Mesenchymal stem cell (in vitro differentiated cells and primary cell): ENCODE results near the gene SAMD11.

Experiments
- DNase-seq: peaks from one replicate; pipeline ENCODE4 v3.0.0-alpha.2; 2013
- H2AFZ ChIP-seq: one replicate; pipeline ENCODE4 v1.6.1; 2013; ENCODE audit warnings: low read depth, mild to moderate bottlenecking, control low read depth, inconsistent platforms, low read length, moderate library complexity
- H2AK5ac ChIP-seq: 2 replicates; pipeline ENCODE4 v1.6.1; 2013; ENCODE audit warnings: low read length, moderate library complexity, mild to moderate bottlenecking, inconsistent platforms; ENCODE audit not compliant: severe bottlenecking
- H2BK120ac ChIP-seq: one replicate; pipeline ENCODE4 v1.6.1; 2013; ENCODE audit warnings: low read depth, mild to moderate bottlenecking, inconsistent platforms, low read length, moderate library complexity
- H2BK12ac ChIP-seq, 2 experiments: one replicate each; pipeline ENCODE4 v1.6.1; 2013; ENCODE audit warnings: inconsistent platforms in 2 of 2, low read length in 2 of 2, mild to moderate bottlenecking in 2 of 2, moderate library complexity in 2 of 2, control low read depth in 1 of 2
- H2BK15ac ChIP-seq: one replicate; pipeline ENCODE4 v1.6.1; 2013; ENCODE audit warnings: mild to moderate bottlenecking, low read depth, inconsistent platforms; ENCODE audit not compliant: poor library complexity, severe bottlenecking
- H2BK5ac ChIP-seq: 2 replicates; pipeline ENCODE4 v1.6.1; 2013; ENCODE audit warnings: low read depth, mild to moderate bottlenecking, low read length, control low read depth, inconsistent platforms; ENCODE audit not compliant: poor library complexity, severe bottlenecking
- H3K14ac ChIP-seq, 2 experiments: one replicate each; pipeline ENCODE4 v1.6.1; 2013; ENCODE audit warnings: inconsistent platforms in 2 of 2, low read length in 2 of 2, control low read depth in 1 of 2, mild to moderate bottlenecking in 1 of 2, moderate library complexity in 1 of 2
- H3K18ac ChIP-seq, 2 experiments: one replicate each; pipeline ENCODE4 v1.6.1; 2013; ENCODE audit warnings: inconsistent platforms in 2 of 2, low read length in 2 of 2, control low read depth in 1 of 2, low read depth in 1 of 2, mild to moderate bottlenecking in 1 of 2
- H3K23ac ChIP-seq, 2 experiments: one replicate each; pipeline ENCODE4 v1.6.1; 2013; ENCODE audit warnings: inconsistent platforms in 2 of 2, low read length in 2 of 2, mild to moderate bottlenecking in 2 of 2, moderate library complexity in 2 of 2, control low read depth in 1 of 2
- H3K27ac ChIP-seq: 2 replicates; pipeline ENCODE4 v1.5.1; 2013; ENCODE audit warnings: mild to moderate bottlenecking, moderate library complexity, low read length, control low read depth, inconsistent platforms; ENCODE audit not compliant: poor library complexity, severe bottlenecking
- H3K27me3 ChIP-seq, 2 experiments: 2 replicates each; pipeline versions ENCODE4 v1.6.1 to v1.7.0; 2013; ENCODE audit warnings: low read length in 2 of 2, mild to moderate bottlenecking in 2 of 2, moderate library complexity in 2 of 2, control low read depth in 1 of 2, inconsistent platforms in 1 of 2; ENCODE audit not compliant: control insufficient read depth in 1 of 2, insufficient read depth in 1 of 2
- H3K36me3 ChIP-seq, 2 experiments: 2 replicates each; pipeline versions ENCODE4 v1.6.1 to v1.7.0; 2013; ENCODE audit warnings: low read length in 2 of 2, control low read depth in 1 of 2, inconsistent platforms in 1 of 2, low read depth in 1 of 2, mild to moderate bottlenecking in 1 of 2; ENCODE audit not compliant: insufficient read depth in 2 of 2, control insufficient read depth in 1 of 2
- H3K4ac ChIP-seq, 2 experiments: one replicate each; pipeline ENCODE4 v1.6.1; 2013; ENCODE audit warnings: inconsistent platforms in 2 of 2, low read length in 2 of 2, mild to moderate bottlenecking in 2 of 2, moderate library complexity in 2 of 2, control low read depth in 1 of 2, low read depth in 1 of 2
- H3K4me1 ChIP-seq: 2 replicates; pipeline ENCODE4 v1.6.1; 2013; ENCODE audit warnings: low read depth, low read length, control low read depth; ENCODE audit not compliant: control insufficient read depth, insufficient read depth
- H3K4me2 ChIP-seq: 2 replicates; pipeline ENCODE4 v1.6.1; 2013; ENCODE audit warnings: low read length, mild to moderate bottlenecking, inconsistent platforms; ENCODE audit not compliant: poor library complexity, severe bottlenecking
- H3K4me3 ChIP-seq, 2 experiments: 2 replicates each; pipeline versions ENCODE4 v1.5.1 to v1.7.0; 2013; ENCODE audit warnings: low read length in 2 of 2, mild to moderate bottlenecking in 2 of 2, control low read depth in 1 of 2, low read depth in 1 of 2; ENCODE audit not compliant: insufficient read depth in 1 of 2
- H3K79me1 ChIP-seq: replicated peaks from 2 replicates; pipeline ENCODE4 v1.6.1; 2013; ENCODE audit warnings: mild to moderate bottlenecking, control low read depth, low read length, inconsistent platforms; ENCODE audit not compliant: poor library complexity, severe bottlenecking
- H3K9ac ChIP-seq: 2 replicates; pipeline ENCODE4 v1.7.0; 2013; ENCODE audit warnings: mild to moderate bottlenecking, low read length, moderate library complexity
- H3K9me3 ChIP-seq: 2 replicates; pipeline ENCODE4 v1.7.0; 2013; ENCODE audit warnings: mild to moderate bottlenecking, low read length; ENCODE audit not compliant: control insufficient read depth
- H4K8ac ChIP-seq: one replicate; pipeline ENCODE4 v1.6.1; 2013; ENCODE audit warnings: inconsistent platforms, mild to moderate bottlenecking, low read length, moderate library complexity
- H4K91ac ChIP-seq: one replicate; pipeline ENCODE4 v1.6.1; 2013; ENCODE audit warnings: mild to moderate bottlenecking, low read length, inconsistent platforms
- WGBS: methylation state at CpG from one replicate; pipeline ENCODE4 v1.1.7; 2013; ENCODE audit warnings: mixed read lengths; 5-methylcytosine and 5-hydroxymethylcytosine counted together

SAMD11 gene

GRCh38 chr1:941015-941587, 17.4 kb downstream of the SAMD11 start:
- Histone ChIP-seq H3K9ac (no peak overlapping the region), H2BK5ac (no peak overlapping the region), H2AFZ (peak overlapping the region; percentile 39), H2BK120ac (peak overlapping the region; percentile 8), H3K27me3 (peaks cover 21 to 24% of the 10 kb centered on the region in 2 experiments), H4K8ac (peak overlapping the region; percentile 74), H3K36me3 (peaks cover 9 to 19% of the 10 kb centered on the region in 2 experiments), H3K9me3 (no peaks in the 10 kb centered on the region), H3K4me2 (peak overlapping the region; percentile 83), H4K91ac (peak overlapping the region; percentile 81), H2BK12ac (peak overlapping the region; percentile 9 to 99), H3K4me1 (peaks cover 70% of the 10 kb centered on the region), H3K4ac (peak overlapping the region; percentile 30 to 94), H3K23ac (peak overlapping the region in 1 of 2 experiments; percentile 36), H3K14ac (peak overlapping the region in 1 of 2 experiments; percentile 30), H3K4me3 (peak overlapping the region; percentile 0 to 49), H2AK5ac (no peak overlapping the region), H3K18ac (peak overlapping the region; percentile 34 to 99), H3K79me1 (no peaks in the 10 kb centered on the region), H3K27ac (no peak overlapping the region), H2BK15ac (peak overlapping the region; percentile 56)
- WGBS, result 12% methylated on average over 35 of the region's 36 CpGs
- no peak for DNase-seq

- Histone ChIP-seq H4K8ac (peak overlapping the region; percentile 63), H2BK5ac (no peak overlapping the region)
- peak; percentile 85 for DNase-seq
Observed at GRCh38 chr1:941588-942383, 18.1 kb downstream of the SAMD11 start.

GRCh38 chr1:942411-942821, 18.7 kb downstream of the SAMD11 start:
- Histone ChIP-seq H4K8ac (no peak overlapping the region), H2BK5ac (no peak overlapping the region), H3K4me2 (peak overlapping the region; percentile 68), H3K27ac (no peak overlapping the region), H3K14ac (no peak overlapping the region), H3K4me1 (peaks cover 70% of the 10 kb centered on the region), H2BK15ac (peak overlapping the region; percentile 55), H3K4ac (peak overlapping the region in 1 of 2 experiments; percentile 32), H3K23ac (no peak overlapping the region), H2AK5ac (no peak overlapping the region), H3K9ac (no peak overlapping the region), H3K79me1 (peaks cover 2% of the 10 kb centered on the region), H3K18ac (peak overlapping the region; percentile 56 to 67), H2BK12ac (peak overlapping the region in 1 of 2 experiments; percentile 37), H3K27me3 (peaks cover 11 to 18% of the 10 kb centered on the region in 2 experiments), H4K91ac (no peak overlapping the region), H2AFZ (no peak overlapping the region), H3K9me3 (no peaks in the 10 kb centered on the region), H2BK120ac (peak overlapping the region; percentile 74), H3K4me3 (peak overlapping the region in 1 of 2 experiments; percentile 41), H3K36me3 (peaks cover 19 to 32% of the 10 kb centered on the region in 2 experiments)
- WGBS, result 1% methylated on average over 31 of the region's 48 CpGs
- peak; percentile 33 for DNase-seq

More at GRCh38 chr1:941588-942383, 18.1 kb downstream of the SAMD11 start:
- no peak overlapping the region for H2AK5ac ChIP-seq
- no peak overlapping the region for H3K14ac ChIP-seq
- H2BK120ac ChIP-seq, result peak overlapping the region; percentile 74
- H3K4ac ChIP-seq, result peak overlapping the region in 1 of 2 experiments; percentile 32
- under 1% methylated on average over 41 of the region's 98 CpGs for WGBS
- H3K4me3 ChIP-seq, result peak overlapping the region in 1 of 2 experiments; percentile 41
- H2BK12ac ChIP-seq, result peak overlapping the region in 1 of 2 experiments; percentile 74
- H3K79me1 ChIP-seq, result no peaks in the 10 kb centered on the region
- peaks cover 15 to 26% of the 10 kb centered on the region in 2 experiments for H3K36me3 ChIP-seq
- H3K4me1 ChIP-seq, result peaks cover 70% of the 10 kb centered on the region
- H3K27ac ChIP-seq, result no peak overlapping the region
- peaks cover 14 to 21% of the 10 kb centered on the region in 2 experiments for H3K27me3 ChIP-seq
- peak overlapping the region; percentile 40 to 67 for H3K18ac ChIP-seq
- peak overlapping the region; percentile 56 for H2BK15ac ChIP-seq
- H2AFZ ChIP-seq, result no peak overlapping the region
- H3K9ac ChIP-seq, result no peak overlapping the region
- H4K91ac ChIP-seq, result peak overlapping the region; percentile 58
- no peaks in the 10 kb centered on the region for H3K9me3 ChIP-seq
- no peak overlapping the region for H3K23ac ChIP-seq
- peak overlapping the region; percentile 68 for H3K4me2 ChIP-seq
